Retinal pigment epithelial cell (primary cell): ENCODE results near the gene DENND5B.
A peak's percentile ranks its signal among the peaks of the same experiment; 100 is the strongest.

Source experiments
- DNase-seq: peaks from one replicate; pipeline ENCODE4 v3.0.0-alpha.2; 2010; ENCODE audit warnings: low read depth
- H3K4me3 ChIP-seq: 2 replicates; pipeline ENCODE4 v1.5.1; 2011; ENCODE audit warnings: mild to moderate bottlenecking, low read length, control low read depth, moderate library complexity
- TF ChIP-seq, protein P1 (sequence below): conservative IDR thresholded peaks from 2 replicates; pipeline ENCODE4 v1.5.1; 2011; ENCODE audit warnings: low read depth, low read length, control low read depth, inconsistent platforms

Gene DENND5B

DNA sequence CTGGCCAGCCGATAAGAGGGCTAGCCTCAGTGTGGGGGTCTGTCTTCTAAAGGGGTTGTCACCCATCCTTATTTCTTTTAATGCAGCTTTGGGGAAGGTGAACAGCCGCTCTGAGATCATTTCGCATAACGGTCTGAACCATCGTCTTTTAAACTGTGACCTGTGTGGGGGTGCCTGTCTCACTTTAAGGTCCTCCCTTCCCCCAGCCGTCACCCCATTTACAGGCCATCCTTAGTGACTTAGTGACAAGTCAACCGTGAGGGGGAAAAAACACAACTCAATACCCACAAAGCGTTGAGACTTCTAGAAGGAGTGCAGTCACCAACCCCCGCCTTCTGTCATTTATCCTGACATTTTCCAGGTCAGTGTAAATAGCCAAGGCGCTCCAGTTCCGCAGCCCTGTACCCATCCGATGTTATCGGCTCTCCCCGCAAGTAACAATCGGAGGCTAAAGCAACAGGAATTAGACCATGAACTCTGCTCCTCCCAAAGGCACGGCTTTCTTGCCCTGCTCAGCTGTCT is 505 bp upstream of the DENND5B start:
- no peak for DNase-seq
- peak overlapping the region; percentile 71 for H3K4me3 ChIP-seq
- TF ChIP-seq, protein P1, sequence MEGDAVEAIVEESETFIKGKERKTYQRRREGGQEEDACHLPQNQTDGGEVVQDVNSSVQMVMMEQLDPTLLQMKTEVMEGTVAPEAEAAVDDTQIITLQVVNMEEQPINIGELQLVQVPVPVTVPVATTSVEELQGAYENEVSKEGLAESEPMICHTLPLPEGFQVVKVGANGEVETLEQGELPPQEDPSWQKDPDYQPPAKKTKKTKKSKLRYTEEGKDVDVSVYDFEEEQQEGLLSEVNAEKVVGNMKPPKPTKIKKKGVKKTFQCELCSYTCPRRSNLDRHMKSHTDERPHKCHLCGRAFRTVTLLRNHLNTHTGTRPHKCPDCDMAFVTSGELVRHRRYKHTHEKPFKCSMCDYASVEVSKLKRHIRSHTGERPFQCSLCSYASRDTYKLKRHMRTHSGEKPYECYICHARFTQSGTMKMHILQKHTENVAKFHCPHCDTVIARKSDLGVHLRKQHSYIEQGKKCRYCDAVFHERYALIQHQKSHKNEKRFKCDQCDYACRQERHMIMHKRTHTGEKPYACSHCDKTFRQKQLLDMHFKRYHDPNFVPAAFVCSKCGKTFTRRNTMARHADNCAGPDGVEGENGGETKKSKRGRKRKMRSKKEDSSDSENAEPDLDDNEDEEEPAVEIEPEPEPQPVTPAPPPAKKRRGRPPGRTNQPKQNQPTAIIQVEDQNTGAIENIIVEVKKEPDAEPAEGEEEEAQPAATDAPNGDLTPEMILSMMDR, result no peak

DNA sequence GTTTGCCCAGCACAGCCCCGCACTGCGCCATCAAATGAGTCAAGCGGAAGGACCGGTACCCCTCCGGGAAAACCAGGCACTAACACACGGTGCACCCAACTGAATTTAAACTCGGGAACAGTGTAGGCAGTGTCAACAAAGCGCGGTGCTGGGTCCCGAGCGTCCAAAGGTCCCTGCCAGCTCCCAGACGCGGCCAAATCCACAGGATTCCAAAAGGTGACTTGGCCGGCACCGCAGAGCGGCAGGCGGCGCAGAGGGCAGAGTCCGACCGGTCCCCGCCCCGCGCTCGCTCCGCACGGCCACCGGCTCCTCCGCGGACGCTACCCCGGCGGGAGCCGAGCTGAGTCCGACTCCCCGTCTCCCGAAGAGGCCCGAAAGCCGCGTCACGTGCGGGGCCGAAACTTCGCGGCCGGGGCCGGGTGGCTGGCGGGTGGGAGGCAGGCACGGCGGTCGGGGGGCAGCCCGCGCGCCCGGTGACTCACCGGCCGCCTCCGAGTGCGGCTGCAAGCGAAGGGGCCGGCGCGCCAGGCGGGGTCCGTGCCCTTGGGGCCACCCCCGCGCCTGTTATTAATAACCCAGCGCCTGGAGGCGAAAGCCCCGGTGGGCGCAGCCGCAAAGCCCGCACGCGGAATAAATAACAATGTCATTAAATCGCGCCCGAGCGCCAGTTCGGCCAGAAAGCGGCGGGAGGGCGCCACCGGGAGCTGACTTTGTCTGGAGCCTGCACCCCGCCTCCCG is 863 bp downstream of the DENND5B start:
- TF ChIP-seq, protein P1, result no peak
- H3K4me3 ChIP-seq, result peak overlapping the region; percentile 90
- DNase-seq, result peak; percentile 45

DNA sequence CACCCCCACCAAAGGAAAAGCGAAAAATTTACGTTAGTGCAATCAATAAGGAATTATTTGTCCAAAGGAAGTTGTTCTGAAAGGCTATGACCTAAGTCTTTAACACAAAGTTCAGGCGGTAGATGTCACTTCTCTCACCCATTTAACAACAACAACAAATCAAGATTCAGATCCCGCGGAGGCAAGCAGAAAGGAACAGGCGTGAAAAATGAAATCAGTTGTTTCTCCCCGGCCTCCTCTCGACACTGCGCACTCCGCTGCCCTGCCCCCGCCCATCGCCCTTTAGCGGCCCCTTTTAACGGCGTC is 1.4 kb downstream of the DENND5B start:
- no peak for DNase-seq
- TF ChIP-seq, protein P1, result no peak
- H3K4me3 ChIP-seq, result peak overlapping the region; percentile 90

DNA sequence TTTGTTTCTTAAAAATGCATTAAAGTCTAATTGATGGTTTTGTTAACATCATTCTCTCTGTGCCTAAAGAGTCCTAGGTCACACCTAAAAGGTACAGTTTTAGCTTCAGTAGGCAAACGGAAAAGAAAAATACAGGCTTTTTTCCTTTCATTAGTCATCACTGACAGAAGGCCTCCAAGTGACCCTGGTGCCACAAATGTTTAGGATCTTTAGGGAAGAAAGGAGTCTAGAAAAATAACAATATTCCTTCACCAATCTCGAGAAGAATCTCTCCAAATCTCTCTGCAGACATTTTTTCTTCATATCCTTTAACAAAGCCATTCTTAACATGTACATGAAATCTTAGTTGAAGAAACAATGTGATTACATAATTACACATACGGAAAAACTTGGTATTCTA is 2.0 kb downstream of the DENND5B start:
- H3K4me3 ChIP-seq, result peak overlapping the region; percentile 90
- DNase-seq, result no peak
- TF ChIP-seq, protein P1, result no peak

DNA sequence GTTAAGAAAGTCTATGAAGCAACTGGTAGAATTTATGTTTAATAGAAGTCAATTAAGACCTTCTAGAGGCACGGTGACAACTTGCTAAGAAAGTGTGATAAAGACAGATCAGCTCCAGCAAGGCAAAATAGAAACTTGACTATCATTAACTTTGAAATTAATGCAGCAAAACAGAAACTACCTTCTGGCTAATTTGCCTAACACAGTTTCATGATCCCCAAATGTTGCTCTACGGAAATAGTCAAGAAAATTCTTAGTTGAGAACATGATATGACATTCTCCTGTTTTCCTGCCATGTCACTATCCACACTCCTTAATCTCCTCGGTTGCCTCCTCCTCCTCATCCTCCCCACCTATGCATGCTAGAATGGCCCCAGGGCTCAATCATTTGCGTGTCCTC is 4.2 kb downstream of the DENND5B start:
- TF ChIP-seq, protein P1, result no peak
- H3K4me3 ChIP-seq, result no peak overlapping the region

DNA sequence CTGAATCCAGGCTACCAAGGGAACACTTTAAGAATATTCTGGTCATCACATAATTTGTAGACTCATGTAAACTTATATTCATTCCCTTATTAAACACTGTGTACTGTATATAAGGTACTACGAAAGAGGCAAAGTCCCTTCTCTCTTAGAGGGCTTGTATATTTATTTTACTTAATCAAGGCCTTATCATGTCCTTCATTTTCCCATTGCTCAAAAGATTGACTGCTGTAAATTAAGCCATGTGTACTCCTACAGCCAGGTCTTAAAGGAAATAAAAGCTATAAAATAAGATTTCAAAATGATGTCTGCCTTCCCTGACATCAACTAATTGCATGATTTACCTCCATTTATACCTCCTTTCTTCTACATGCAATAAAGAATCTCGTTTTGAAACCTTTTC is 5.0 kb downstream of the DENND5B start:
- DNase-seq, result no peak
- TF ChIP-seq, protein P1, result no peak
- no peak overlapping the region for H3K4me3 ChIP-seq

More for the DNA sequence above, 4.2 kb downstream of the DENND5B start:
- DNase-seq, result no peak

DNA sequence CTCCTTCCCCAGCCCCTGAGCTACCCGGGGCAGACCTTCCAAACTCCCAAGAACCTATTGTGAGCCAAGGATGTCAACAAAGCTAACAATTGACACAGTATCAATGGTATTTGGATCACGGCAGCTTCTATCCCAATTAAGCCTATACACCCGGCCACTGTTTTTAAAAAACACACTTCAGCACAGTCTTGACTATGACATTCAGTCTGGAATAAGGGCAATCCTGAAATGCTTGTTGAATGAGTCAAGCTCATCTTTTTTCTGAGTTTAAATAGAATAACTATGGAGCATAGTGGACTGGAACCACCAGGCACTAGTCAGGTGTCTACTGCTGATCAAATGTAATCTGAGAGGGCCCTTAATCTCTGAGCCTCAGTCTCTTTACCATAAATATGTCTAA is 5.7 kb downstream of the DENND5B start:
- TF ChIP-seq, protein P1, result no peak
- DNase-seq, result peak; percentile 61
- H3K4me3 ChIP-seq, result no peak overlapping the region
